ENCODE measurements around the gene MEI1. TPM values are rescaled to one million over a fixed set of nuclear protein-coding genes. Genes with fewer than 3 reads are reported as not detected.

The MEI1 gene
- total RNA-seq (2014; rRNA removed; shearing (Covaris generic)) (2.3 and 2.5 TPM in 2 replicates), total RNA-seq (2022) (11.5 and 14.6 TPM in 2 replicates), Bru-seq, nascent RNA (percentile 28 among the genes with signal in this experiment), BruChase-seq, experiment 1, labeled RNA remaining after a 6-hour chase (percentile 33 among the genes with signal in this experiment), BruChase-seq, experiment 2, labeled RNA remaining after a 2-hour chase (percentile 28 among the genes with signal in this experiment)
- long read RNA-seq, partial matches to known transcripts: 0 of 9 reads
- long read RNA-seq, other reads (novel, unspliced or antisense): 5 of 9 reads

- H3K36me3 ChIP-seq (ENCODE audit: insufficient read depth, low read length): no peaks in the 10 kb centered on the region
- no peaks in the 10 kb centered on the region for H4K20me1 ChIP-seq (ENCODE audit: insufficient read depth, low read length)
- no peak within 1 kb of the TSS for H3K4me2 ChIP-seq (ENCODE audit: low read length)
- TF ChIP-seq EZH2phosphoT487 (IDR thresholded peaks at IDR 0.05; ENCODE audit: borderline replicate concordance, low read depth, low read length) (no peak), CTCF (conservative IDR thresholded peaks at IDR 0.05; ENCODE audit: low read length) (no peak)
- H2AFZ ChIP-seq (ENCODE audit: low read length): no peak within 1 kb of the TSS
- CTCF ChIA-PET (ENCODE audit: unreplicated experiment): no interaction called here
- no peaks in the 10 kb centered on the region for H3K9me3 ChIP-seq (ENCODE audit: low read length)
- intact Hi-C loops (cut with micrococcal nuclease; ENCODE audit: unreplicated experiment): loop anchor here (5.0 kb wide), 4 partner anchors 48 to 213 kb away; partner anchors contain the start of gene CCDC134
- no peaks in the 10 kb centered on the region for H3K9me2 ChIP-seq (ENCODE audit: insufficient read depth, low read length)
- DNase-seq (ENCODE audit: low spot score): no peak
- POLR2A ChIA-PET: interaction anchor here (0.6 kb wide), 1 partner anchor 13 kb away, joined by 4 read pairs; no protein-coding TSS in a partner anchor
- no peak within 1 kb of the TSS for H3K4me3 ChIP-seq (ENCODE audit: low read depth, low read length, poor library complexity, severe bottlenecking)
- no peak within 1 kb of the TSS for H3K27ac ChIP-seq (ENCODE audit: low read depth, low read length, poor library complexity, severe bottlenecking)
- no TSS peak for BruUV-seq (replicated peaks)
- no peaks in the 10 kb centered on the region for H3K79me2 ChIP-seq (ENCODE audit: insufficient read depth, low read depth, low read length)
- peaks cover 13% of the 10 kb centered on the region for H3K4me1 ChIP-seq (ENCODE audit: insufficient read depth, low read length, poor library complexity, severe bottlenecking)
Measured at GRCh38 chr22:41699264-41700107, at the start of gene MEI1. Gene MEI1, plus strand, starts transcription at chr22:41699503. Its CDS starts 36 bp downstream, at chr22:41699539.

- no peak overlapping the region for H2AFZ ChIP-seq (ENCODE audit: low read length)
- no peaks in the 10 kb centered on the region for H3K9me2 ChIP-seq (ENCODE audit: insufficient read depth, low read length)
- H4K20me1 ChIP-seq (ENCODE audit: insufficient read depth, low read length): 0 out of 2 replicates have a peak, but pooled peaks cover 4% of the 10 kb centered on the region
- H3K9me3 ChIP-seq (ENCODE audit: low read length): no peaks in the 10 kb centered on the region
- peaks cover 6% of the 10 kb centered on the region; the same call in 1 of the 2 replicates for H3K79me2 ChIP-seq (ENCODE audit: insufficient read depth, low read depth, low read length)
- peaks cover 98% of the 10 kb centered on the region for H3K36me3 ChIP-seq (ENCODE audit: insufficient read depth, low read length)
- BruUV-seq (replicated peaks): no TSS peak
- intact Hi-C loops (cut with micrococcal nuclease; ENCODE audit: unreplicated experiment): no loop called here
- H3K4me3 ChIP-seq (ENCODE audit: low read depth, low read length, poor library complexity, severe bottlenecking): no peak overlapping the region
- H3K27ac ChIP-seq (ENCODE audit: low read depth, low read length, poor library complexity, severe bottlenecking): no peak overlapping the region
- TF ChIP-seq CTCF (conservative IDR thresholded peaks at IDR 0.05; ENCODE audit: low read length): no peak
- TF ChIP-seq EZH2phosphoT487 (IDR thresholded peaks at IDR 0.05; ENCODE audit: borderline replicate concordance, low read depth, low read length): no peak
- H3K4me2 ChIP-seq (ENCODE audit: low read length): no peak overlapping the region
- ChIA-PET CTCF (ENCODE audit: unreplicated experiment) (no interaction called here), POLR2A (no interaction called here)
- no peaks in the 10 kb centered on the region for H3K4me1 ChIP-seq (ENCODE audit: insufficient read depth, low read length, poor library complexity, severe bottlenecking)
- no peak for DNase-seq (ENCODE audit: low spot score)
Measured at GRCh38 chr22:41650229-41650628, 49.1 kb upstream of the MEI1 start.

Data from OCI-LY7 (cell line).